Neural progenitor cell (in vitro differentiated cells): Measurements from ENCODE around the gene SMIM28.

Experiments used
- CTCF ChIP-seq: fragments of 200-600 bp; sonication (generic); IDR thresholded peaks from 2 replicates; pipeline ENCODE4 v1.5.1; 2017; ENCODE audit warnings: antibody characterized with exemption, mild to moderate bottlenecking
- EZH2phosphoT487 ChIP-seq: fragments of 200-600 bp; sonication (generic); IDR thresholded peaks from 2 replicates; pipeline ENCODE4 v1.6.1; 2017; ENCODE audit warnings: antibody characterized with exemption

- TF ChIP-seq CTCF (no peak), EZH2phosphoT487 (no peak)
These were observed 28.2 kb downstream of the SMIM28 start for GRCh38 chr6:138405816-138406413.
